ENCODE results near the gene AFAP1L1. TPM values are rescaled to one million over a fixed set of nuclear protein-coding genes. Genes with fewer than 3 reads are reported as not detected.

The AFAP1L1 gene
- polyA plus RNA-seq, 1 experiment: 1.3 TPM

- no peak for DNase-seq (ENCODE audit: low read depth)
- no peaks in the 10 kb centered on the region for H3K36me3 ChIP-seq (ENCODE audit: control insufficient read depth, insufficient read depth, low read length)
- TF ChIP-seq CTCF (IDR thresholded peaks at IDR 0.05; ENCODE audit: insufficient read depth, low read depth, low read length): no peak
- H3K4me3 ChIP-seq (ENCODE audit: low read depth, low read length): no peak overlapping the region
- no peaks in the 10 kb centered on the region for H3K27me3 ChIP-seq (ENCODE audit: control insufficient read depth, insufficient read depth, low read length)
- POLR2A ChIA-PET: no interaction called here
- CTCF ChIA-PET: interaction anchor here (1.0 to 20.8 kb wide), 2 partner anchors 32 to 55 kb away, joined by 3 to 289 read pairs; partner anchors contain the start of gene GRPEL2
Measured at GRCh38 chr5:149313151-149313841, 41.6 kb downstream of the AFAP1L1 start.

- H3K36me3 ChIP-seq (ENCODE audit: control insufficient read depth, insufficient read depth, low read length): no peaks in the 10 kb centered on the region
- ChIA-PET CTCF (interaction anchor here (0.7 to 20.8 kb wide), 7 partner anchors 21 to 251 kb away, joined by 3 to 289 read pairs (median 3); no protein-coding TSS in a partner anchor), POLR2A (no interaction called here)
- DNase-seq (ENCODE audit: low read depth): no peak
- TF ChIP-seq CTCF (IDR thresholded peaks at IDR 0.05; ENCODE audit: insufficient read depth, low read depth, low read length): no peak
- H3K4me3 ChIP-seq (ENCODE audit: low read depth, low read length): no peak overlapping the region
- no peaks in the 10 kb centered on the region for H3K27me3 ChIP-seq (ENCODE audit: control insufficient read depth, insufficient read depth, low read length)
Measured at GRCh38 chr5:149314571-149315111, 43.0 kb downstream of the AFAP1L1 start.

- CTCF ChIA-PET: interaction anchor here (0.8 to 20.8 kb wide), 4 partner anchors 53 to 127 kb away, joined by 3 to 289 read pairs (median 6); no protein-coding TSS in a partner anchor
- DNase-seq (ENCODE audit: low read depth): no peak
- Histone ChIP-seq H3K27me3 (ENCODE audit: control insufficient read depth, insufficient read depth, low read length) (no peaks in the 10 kb centered on the region), H3K4me3 (ENCODE audit: low read depth, low read length) (no peak overlapping the region), H3K36me3 (ENCODE audit: control insufficient read depth, insufficient read depth, low read length) (no peaks in the 10 kb centered on the region)
- POLR2A ChIA-PET: no interaction called here
- no peak for TF ChIP-seq CTCF (IDR thresholded peaks at IDR 0.05; ENCODE audit: insufficient read depth, low read depth, low read length)
Measured at GRCh38 chr5:149315753-149316152, 44.1 kb downstream of the AFAP1L1 start.

GRCh38 chr5:149317281-149318048 is 45.8 kb downstream of the AFAP1L1 start:
- Histone ChIP-seq H3K27me3 (ENCODE audit: control insufficient read depth, insufficient read depth, low read length) (no peaks in the 10 kb centered on the region), H3K36me3 (ENCODE audit: control insufficient read depth, insufficient read depth, low read length) (no peaks in the 10 kb centered on the region), H3K4me3 (ENCODE audit: low read depth, low read length) (no peak overlapping the region)
- DNase-seq (ENCODE audit: low read depth): no peak
- ChIA-PET POLR2A (no interaction called here), CTCF (interaction anchor here (0.7 to 20.8 kb wide), 21 partner anchors 8 to 511 kb away, joined by 3 to 289 read pairs (median 3); no protein-coding TSS in a partner anchor)
- TF ChIP-seq CTCF (IDR thresholded peaks at IDR 0.05; ENCODE audit: insufficient read depth, low read depth, low read length): peak; percentile 70

GRCh38 chr5:149319174-149319573 is 47.5 kb downstream of the AFAP1L1 start:
- H3K27me3 ChIP-seq (ENCODE audit: control insufficient read depth, insufficient read depth, low read length): no peaks in the 10 kb centered on the region
- no peak for TF ChIP-seq CTCF (IDR thresholded peaks at IDR 0.05; ENCODE audit: insufficient read depth, low read depth, low read length)
- ChIA-PET CTCF (interaction anchor here (1.2 to 20.8 kb wide), 4 partner anchors 28 to 247 kb away, joined by 3 to 289 read pairs (median 7); no protein-coding TSS in a partner anchor), POLR2A (no interaction called here)
- no peak overlapping the region for H3K4me3 ChIP-seq (ENCODE audit: low read depth, low read length)
- H3K36me3 ChIP-seq (ENCODE audit: control insufficient read depth, insufficient read depth, low read length): no peaks in the 10 kb centered on the region
- DNase-seq (ENCODE audit: low read depth): no peak
